Transverse colon (tissue), 3 donors: ENCODE results near the gene STIM1.

Experiments used
- POLR2A ChIP-seq: fragments of 450-650 bp; IDR thresholded peaks from one replicate; pipeline ENCODE4 v1.6.1; 2016; ENCODE audit warnings: antibody characterized with exemption, mild to moderate bottlenecking, moderate library complexity
- TF ChIP-seq, protein P1 (sequence below), 5 experiments: fragments of 200-600 bp in 3 of 5; fragments of 450-650 bp in 2 of 5; sonication (generic) in 3 of 5; IDR thresholded peaks; 1 replicate in 2 of 5; 2 replicates in 3 of 5; pipeline ENCODE4 v1.5.1; 2016 to 2017; ENCODE audit warnings: antibody characterized with exemption in 5 of 5, inconsistent platforms in 3 of 5, mild to moderate bottlenecking in 2 of 5, moderate library complexity in 1 of 5

DNA sequence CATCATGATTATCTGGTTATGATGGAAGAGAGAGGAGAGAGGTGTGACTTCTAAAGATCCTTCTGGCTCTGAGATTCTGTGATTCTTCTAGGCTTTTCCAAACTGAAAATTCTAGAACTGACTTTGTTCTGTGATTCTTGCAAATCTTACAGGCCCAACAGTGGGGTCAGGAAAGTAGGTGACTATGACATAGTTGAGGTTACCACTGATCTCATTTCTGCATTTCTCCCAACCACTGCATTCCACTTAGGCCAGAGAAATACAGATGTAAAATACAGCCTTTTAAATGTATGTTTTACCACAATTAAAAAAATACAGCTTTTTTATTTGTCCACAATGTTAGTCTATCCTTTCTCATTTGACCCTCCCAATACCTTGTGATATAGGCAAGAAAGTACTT is 83.7 kb downstream of the STIM1 start:
- TF ChIP-seq, protein P1, sequence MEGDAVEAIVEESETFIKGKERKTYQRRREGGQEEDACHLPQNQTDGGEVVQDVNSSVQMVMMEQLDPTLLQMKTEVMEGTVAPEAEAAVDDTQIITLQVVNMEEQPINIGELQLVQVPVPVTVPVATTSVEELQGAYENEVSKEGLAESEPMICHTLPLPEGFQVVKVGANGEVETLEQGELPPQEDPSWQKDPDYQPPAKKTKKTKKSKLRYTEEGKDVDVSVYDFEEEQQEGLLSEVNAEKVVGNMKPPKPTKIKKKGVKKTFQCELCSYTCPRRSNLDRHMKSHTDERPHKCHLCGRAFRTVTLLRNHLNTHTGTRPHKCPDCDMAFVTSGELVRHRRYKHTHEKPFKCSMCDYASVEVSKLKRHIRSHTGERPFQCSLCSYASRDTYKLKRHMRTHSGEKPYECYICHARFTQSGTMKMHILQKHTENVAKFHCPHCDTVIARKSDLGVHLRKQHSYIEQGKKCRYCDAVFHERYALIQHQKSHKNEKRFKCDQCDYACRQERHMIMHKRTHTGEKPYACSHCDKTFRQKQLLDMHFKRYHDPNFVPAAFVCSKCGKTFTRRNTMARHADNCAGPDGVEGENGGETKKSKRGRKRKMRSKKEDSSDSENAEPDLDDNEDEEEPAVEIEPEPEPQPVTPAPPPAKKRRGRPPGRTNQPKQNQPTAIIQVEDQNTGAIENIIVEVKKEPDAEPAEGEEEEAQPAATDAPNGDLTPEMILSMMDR (IDR thresholded peaks at IDR 0.05), result no peak
- TF ChIP-seq POLR2A, result no peak
